ENCODE results near the gene MYO5B. TPM values are rescaled to one million over a fixed set of nuclear protein-coding genes. Genes with fewer than 3 reads are reported as not detected.
"Not testable (repeated sequence)": the region's sequence is repeated elsewhere in the genome, so short reads cannot be mapped to it uniquely, and the experiment has no call there.

The MYO5B gene
- 0.17 TPM for polyA plus RNA-seq (2013, experiment 1 of 2; ENCODE audit: insufficient read length)
- polyA plus RNA-seq (2013, experiment 2 of 2; ENCODE audit: insufficient read length) = 0.25 TPM

- no peak for DNase-seq
These were observed at the start of gene MYO5B for GRCh38 chr18:50194631-50195532. Gene MYO5B (minus strand): TSS chr18:50195147. CDS start chr18:50194793, 354 bp downstream.

GRCh38 chr18:50241768-50242167, 46.8 kb upstream of the MYO5B start:
- not testable (repeated sequence) for DNase-seq

- no peak for DNase-seq
These were observed 45.2 kb upstream of the MYO5B start for GRCh38 chr18:50240080-50240563.

GRCh38 chr18:50232419-50232818, 37.5 kb upstream of the MYO5B start:
- no peak for DNase-seq

- DNase-seq = no peak
These were observed 36.7 kb upstream of the MYO5B start for GRCh38 chr18:50231621-50232020.

GRCh38 chr18:50220249-50220648, 25.3 kb upstream of the MYO5B start:
- not testable (repeated sequence) for DNase-seq

GRCh38 chr18:50218432-50219197, 23.7 kb upstream of the MYO5B start:
- no peak for DNase-seq

- no peak for DNase-seq
These were observed 14.4 kb upstream of the MYO5B start for GRCh38 chr18:50209311-50209710.

GRCh38 chr18:50207722-50208121, 12.8 kb upstream of the MYO5B start:
- DNase-seq = no peak

GRCh38 chr18:50203801-50204604, 9.1 kb upstream of the MYO5B start:
- DNase-seq = peak; percentile 18

- no peak for DNase-seq
These were observed 6.6 kb upstream of the MYO5B start for GRCh38 chr18:50201476-50202018.

GRCh38 chr18:50199921-50200320, 5.0 kb upstream of the MYO5B start:
- DNase-seq = no peak

GRCh38 chr18:50199346-50199855, 4.5 kb upstream of the MYO5B start:
- no peak for DNase-seq

- DNase-seq = no peak
These were observed 1.3 kb upstream of the MYO5B start for GRCh38 chr18:50196261-50196660.

- no peak for DNase-seq
These were observed 742 bp upstream of the MYO5B start for GRCh38 chr18:50195689-50196088.

- no peak for DNase-seq
These were observed 934 bp downstream of the MYO5B start for GRCh38 chr18:50193796-50194630.

- DNase-seq = no peak
These were observed 1.8 kb downstream of the MYO5B start for GRCh38 chr18:50192995-50193795.

GRCh38 chr18:50190926-50191325, 4.0 kb downstream of the MYO5B start:
- DNase-seq = no peak

- DNase-seq = no peak
These were observed 4.7 kb downstream of the MYO5B start for GRCh38 chr18:50190236-50190635.

- DNase-seq = no peak
These were observed 5.8 kb downstream of the MYO5B start for GRCh38 chr18:50189160-50189559.
